ENCODE measurements around the gene COTL1. TPM values are rescaled to one million over a fixed set of nuclear protein-coding genes. Genes with fewer than 3 reads are reported as not detected.
A peak's percentile ranks its signal among the peaks of the same experiment; 100 is the strongest.

Gene COTL1
- total and polyA plus RNA-seq, 9 of the 15 experiments (the other 6 are each of a cell fraction or from before 2014, with no cell fraction given) = 27.7 to 185 (median 72.5) TPM

DNA sequence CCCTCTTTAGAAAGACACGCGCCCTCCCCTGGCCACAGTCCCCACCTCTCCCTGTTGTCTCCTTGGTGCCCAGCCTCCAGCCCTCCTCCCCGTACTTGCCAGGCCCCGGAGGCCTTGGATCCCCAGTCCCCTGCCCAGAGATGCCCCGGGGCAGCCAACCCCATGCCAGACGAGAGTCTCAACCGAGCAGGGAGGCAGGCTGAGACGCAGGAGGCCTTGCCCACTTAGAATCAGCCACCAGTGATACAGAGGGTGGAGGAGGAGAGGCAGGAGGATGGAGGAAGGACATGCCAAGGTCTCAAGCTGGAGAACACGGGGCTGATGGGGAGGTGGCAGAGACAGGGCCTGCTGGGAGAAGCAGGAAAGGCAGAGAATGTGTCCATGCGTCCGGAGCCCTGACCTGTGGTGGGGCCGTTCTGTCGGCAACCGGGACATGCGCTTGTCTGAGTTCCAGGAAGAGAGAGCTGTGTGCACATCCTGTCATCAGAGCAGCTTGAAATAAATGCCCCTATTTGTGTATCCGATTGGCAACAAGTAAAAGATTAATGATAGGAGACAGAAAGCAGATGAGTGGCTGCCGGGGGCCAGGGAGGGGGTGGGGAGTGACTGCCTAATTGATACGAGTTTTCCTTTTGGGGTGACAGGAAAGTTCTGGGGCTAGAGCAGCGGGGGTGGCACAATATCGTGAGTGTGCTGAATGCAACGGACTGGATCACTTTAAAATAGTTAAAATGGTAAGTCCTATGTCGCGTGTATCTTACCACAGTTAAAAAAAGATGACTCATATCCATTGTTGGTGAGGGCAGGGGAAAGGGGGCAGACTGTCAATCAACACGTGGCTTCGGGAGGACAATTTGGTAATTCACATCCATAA lies 68.7 kb downstream of the COTL1 start (continued):
- TF ChIP-seq, protein P1, sequence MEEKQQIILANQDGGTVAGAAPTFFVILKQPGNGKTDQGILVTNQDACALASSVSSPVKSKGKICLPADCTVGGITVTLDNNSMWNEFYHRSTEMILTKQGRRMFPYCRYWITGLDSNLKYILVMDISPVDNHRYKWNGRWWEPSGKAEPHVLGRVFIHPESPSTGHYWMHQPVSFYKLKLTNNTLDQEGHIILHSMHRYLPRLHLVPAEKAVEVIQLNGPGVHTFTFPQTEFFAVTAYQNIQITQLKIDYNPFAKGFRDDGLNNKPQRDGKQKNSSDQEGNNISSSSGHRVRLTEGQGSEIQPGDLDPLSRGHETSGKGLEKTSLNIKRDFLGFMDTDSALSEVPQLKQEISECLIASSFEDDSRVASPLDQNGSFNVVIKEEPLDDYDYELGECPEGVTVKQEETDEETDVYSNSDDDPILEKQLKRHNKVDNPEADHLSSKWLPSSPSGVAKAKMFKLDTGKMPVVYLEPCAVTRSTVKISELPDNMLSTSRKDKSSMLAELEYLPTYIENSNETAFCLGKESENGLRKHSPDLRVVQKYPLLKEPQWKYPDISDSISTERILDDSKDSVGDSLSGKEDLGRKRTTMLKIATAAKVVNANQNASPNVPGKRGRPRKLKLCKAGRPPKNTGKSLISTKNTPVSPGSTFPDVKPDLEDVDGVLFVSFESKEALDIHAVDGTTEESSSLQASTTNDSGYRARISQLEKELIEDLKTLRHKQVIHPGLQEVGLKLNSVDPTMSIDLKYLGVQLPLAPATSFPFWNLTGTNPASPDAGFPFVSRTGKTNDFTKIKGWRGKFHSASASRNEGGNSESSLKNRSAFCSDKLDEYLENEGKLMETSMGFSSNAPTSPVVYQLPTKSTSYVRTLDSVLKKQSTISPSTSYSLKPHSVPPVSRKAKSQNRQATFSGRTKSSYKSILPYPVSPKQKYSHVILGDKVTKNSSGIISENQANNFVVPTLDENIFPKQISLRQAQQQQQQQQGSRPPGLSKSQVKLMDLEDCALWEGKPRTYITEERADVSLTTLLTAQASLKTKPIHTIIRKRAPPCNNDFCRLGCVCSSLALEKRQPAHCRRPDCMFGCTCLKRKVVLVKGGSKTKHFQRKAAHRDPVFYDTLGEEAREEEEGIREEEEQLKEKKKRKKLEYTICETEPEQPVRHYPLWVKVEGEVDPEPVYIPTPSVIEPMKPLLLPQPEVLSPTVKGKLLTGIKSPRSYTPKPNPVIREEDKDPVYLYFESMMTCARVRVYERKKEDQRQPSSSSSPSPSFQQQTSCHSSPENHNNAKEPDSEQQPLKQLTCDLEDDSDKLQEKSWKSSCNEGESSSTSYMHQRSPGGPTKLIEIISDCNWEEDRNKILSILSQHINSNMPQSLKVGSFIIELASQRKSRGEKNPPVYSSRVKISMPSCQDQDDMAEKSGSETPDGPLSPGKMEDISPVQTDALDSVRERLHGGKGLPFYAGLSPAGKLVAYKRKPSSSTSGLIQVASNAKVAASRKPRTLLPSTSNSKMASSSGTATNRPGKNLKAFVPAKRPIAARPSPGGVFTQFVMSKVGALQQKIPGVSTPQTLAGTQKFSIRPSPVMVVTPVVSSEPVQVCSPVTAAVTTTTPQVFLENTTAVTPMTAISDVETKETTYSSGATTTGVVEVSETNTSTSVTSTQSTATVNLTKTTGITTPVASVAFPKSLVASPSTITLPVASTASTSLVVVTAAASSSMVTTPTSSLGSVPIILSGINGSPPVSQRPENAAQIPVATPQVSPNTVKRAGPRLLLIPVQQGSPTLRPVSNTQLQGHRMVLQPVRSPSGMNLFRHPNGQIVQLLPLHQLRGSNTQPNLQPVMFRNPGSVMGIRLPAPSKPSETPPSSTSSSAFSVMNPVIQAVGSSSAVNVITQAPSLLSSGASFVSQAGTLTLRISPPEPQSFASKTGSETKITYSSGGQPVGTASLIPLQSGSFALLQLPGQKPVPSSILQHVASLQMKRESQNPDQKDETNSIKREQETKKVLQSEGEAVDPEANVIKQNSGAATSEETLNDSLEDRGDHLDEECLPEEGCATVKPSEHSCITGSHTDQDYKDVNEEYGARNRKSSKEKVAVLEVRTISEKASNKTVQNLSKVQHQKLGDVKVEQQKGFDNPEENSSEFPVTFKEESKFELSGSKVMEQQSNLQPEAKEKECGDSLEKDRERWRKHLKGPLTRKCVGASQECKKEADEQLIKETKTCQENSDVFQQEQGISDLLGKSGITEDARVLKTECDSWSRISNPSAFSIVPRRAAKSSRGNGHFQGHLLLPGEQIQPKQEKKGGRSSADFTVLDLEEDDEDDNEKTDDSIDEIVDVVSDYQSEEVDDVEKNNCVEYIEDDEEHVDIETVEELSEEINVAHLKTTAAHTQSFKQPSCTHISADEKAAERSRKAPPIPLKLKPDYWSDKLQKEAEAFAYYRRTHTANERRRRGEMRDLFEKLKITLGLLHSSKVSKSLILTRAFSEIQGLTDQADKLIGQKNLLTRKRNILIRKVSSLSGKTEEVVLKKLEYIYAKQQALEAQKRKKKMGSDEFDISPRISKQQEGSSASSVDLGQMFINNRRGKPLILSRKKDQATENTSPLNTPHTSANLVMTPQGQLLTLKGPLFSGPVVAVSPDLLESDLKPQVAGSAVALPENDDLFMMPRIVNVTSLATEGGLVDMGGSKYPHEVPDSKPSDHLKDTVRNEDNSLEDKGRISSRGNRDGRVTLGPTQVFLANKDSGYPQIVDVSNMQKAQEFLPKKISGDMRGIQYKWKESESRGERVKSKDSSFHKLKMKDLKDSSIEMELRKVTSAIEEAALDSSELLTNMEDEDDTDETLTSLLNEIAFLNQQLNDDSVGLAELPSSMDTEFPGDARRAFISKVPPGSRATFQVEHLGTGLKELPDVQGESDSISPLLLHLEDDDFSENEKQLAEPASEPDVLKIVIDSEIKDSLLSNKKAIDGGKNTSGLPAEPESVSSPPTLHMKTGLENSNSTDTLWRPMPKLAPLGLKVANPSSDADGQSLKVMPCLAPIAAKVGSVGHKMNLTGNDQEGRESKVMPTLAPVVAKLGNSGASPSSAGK (IDR thresholded peaks at IDR 0.05) = peak; percentile 46; the same call in 1 of the 2 replicates
- no peak for TF ChIP-seq ZNF133 (CRISPR knock-in tag; IDR thresholded peaks at IDR 0.05)
- TF ChIP-seq RFX5 (IDR thresholded peaks at IDR 0.05; ENCODE audit: low read depth, low read length) = no peak
- TF ChIP-seq, protein P2, sequence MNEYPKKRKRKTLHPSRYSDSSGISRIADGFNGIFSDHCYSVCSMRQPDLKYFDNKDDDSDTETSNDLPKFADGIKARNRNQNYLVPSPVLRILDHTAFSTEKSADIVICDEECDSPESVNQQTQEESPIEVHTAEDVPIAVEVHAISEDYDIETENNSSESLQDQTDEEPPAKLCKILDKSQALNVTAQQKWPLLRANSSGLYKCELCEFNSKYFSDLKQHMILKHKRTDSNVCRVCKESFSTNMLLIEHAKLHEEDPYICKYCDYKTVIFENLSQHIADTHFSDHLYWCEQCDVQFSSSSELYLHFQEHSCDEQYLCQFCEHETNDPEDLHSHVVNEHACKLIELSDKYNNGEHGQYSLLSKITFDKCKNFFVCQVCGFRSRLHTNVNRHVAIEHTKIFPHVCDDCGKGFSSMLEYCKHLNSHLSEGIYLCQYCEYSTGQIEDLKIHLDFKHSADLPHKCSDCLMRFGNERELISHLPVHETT (CRISPR knock-in tag; conservative IDR thresholded peaks at IDR 0.05 in 1 of 2, IDR thresholded peaks at IDR 0.05 in 1 of 2) = no peak
- TF ChIP-seq PHTF2 (CRISPR knock-in tag; IDR thresholded peaks at IDR 0.05) = no peak
- peak; percentile 34 for TF ChIP-seq MEIS2 (IDR thresholded peaks at IDR 0.05; ENCODE audit: partially characterized antibody)
- peak; percentile 33; the same call in 1 of the 2 replicates for TF ChIP-seq SMARCE1 (IDR thresholded peaks at IDR 0.05)
- TF ChIP-seq OTX1 (CRISPR knock-in tag; IDR thresholded peaks at IDR 0.05) = no peak
- TF ChIP-seq CREB1 (IDR thresholded peaks at IDR 0.05) = no peak
- TF ChIP-seq CREB1 (CRISPR knock-in tag; IDR thresholded peaks at IDR 0.05) = no peak
- TF ChIP-seq NRF1 (conservative IDR thresholded peaks at IDR 0.05 in 1 of 2, IDR thresholded peaks at IDR 0.05 in 1 of 2) = peak; percentile 63
- no peak for TF ChIP-seq ZNF263 (CRISPR knock-in tag; IDR thresholded peaks at IDR 0.05; ENCODE audit: borderline replicate concordance)
- TF ChIP-seq SMARCA4 (IDR thresholded peaks at IDR 0.05) = peak; percentile 58

All from K562 (cell line).